Retinal pigment epithelial cell (primary cell): ENCODE results near the gene SMIM27.

Experiments used
- DNase-seq: peaks from one replicate; pipeline ENCODE4 v3.0.0-alpha.2; 2010; ENCODE audit warnings: low read depth
- H3K4me3 ChIP-seq: 2 replicates; pipeline ENCODE4 v1.5.1; 2011; ENCODE audit warnings: mild to moderate bottlenecking, low read length, control low read depth, moderate library complexity
- CTCF ChIP-seq: conservative IDR thresholded peaks from 2 replicates; pipeline ENCODE4 v1.5.1; 2011; ENCODE audit warnings: low read depth, low read length, control low read depth, inconsistent platforms

Gene SMIM27

GRCh38 chr9:32524892-32525708 is 27.0 kb upstream of the SMIM27 start:
- TF ChIP-seq CTCF: no peak
- H3K4me3 ChIP-seq: peak overlapping the region; percentile 59
- DNase-seq: no peak

GRCh38 chr9:32525709-32526030 is 26.5 kb upstream of the SMIM27 start:
- DNase-seq: no peak
- H3K4me3 ChIP-seq: peak overlapping the region; percentile 59
- no peak for TF ChIP-seq CTCF

GRCh38 chr9:32526041-32526706 is 26.0 kb upstream of the SMIM27 start, which contains the start of gene RIGI:
TSS of gene RIGI (minus strand) at chr9:32526196. CDS start at chr9:32526166, 30 bp downstream.
- peak; percentile 58 for TF ChIP-seq CTCF
- peak; percentile 73 for DNase-seq
- peak within 1 kb of the TSS; percentile 59 for H3K4me3 ChIP-seq

GRCh38 chr9:32526707-32527048 is 25.4 kb upstream of the SMIM27 start:
- peak overlapping the region; percentile 59 for H3K4me3 ChIP-seq

GRCh38 chr9:32533336-32533735 is 18.8 kb upstream of the SMIM27 start:
- H3K4me3 ChIP-seq: no peak overlapping the region
- no peak for TF ChIP-seq CTCF
- DNase-seq: no peak

More at GRCh38 chr9:32526707-32527048, 25.4 kb upstream of the SMIM27 start:
- no peak for TF ChIP-seq CTCF
- no peak for DNase-seq

GRCh38 chr9:32533816-32534215 is 18.3 kb upstream of the SMIM27 start:
- no peak overlapping the region for H3K4me3 ChIP-seq
- no peak for TF ChIP-seq CTCF
- no peak for DNase-seq

GRCh38 chr9:32543047-32543446 is 9.1 kb upstream of the SMIM27 start:
- DNase-seq: no peak
- H3K4me3 ChIP-seq: no peak overlapping the region
- no peak for TF ChIP-seq CTCF
